SK-N-SH (cell line): Measurements from ENCODE around the gene PLAAT1.

ENCODE experiments used
- CTCF ChIP-seq: fragments of 200-600 bp; sonication (generic); IDR thresholded peaks from 2 replicates; pipeline ENCODE4 v1.6.1; 2017; ENCODE audit warnings: antibody characterized with exemption, mild to moderate bottlenecking, moderate library complexity
- JUND ChIP-seq: IDR thresholded peaks from 2 replicates; pipeline ENCODE4 v1.4.0; 2012
- MEF2A ChIP-seq: IDR thresholded peaks from 2 replicates; pipeline ENCODE4 v1.4.0; 2012; ENCODE audit warnings: low read depth, borderline replicate concordance
- POLR2AphosphoS5 ChIP-seq: IDR thresholded peaks from 2 replicates; pipeline ENCODE4 v1.6.1; 2012; ENCODE audit warnings: low read depth, low read length
- RCOR1 ChIP-seq: fragments of 150-350 bp; IDR thresholded peaks from 2 replicates; pipeline ENCODE4 v1.6.1; 2017; ENCODE audit warnings: antibody characterized with exemption, low read length
- ZBTB33 ChIP-seq: IDR thresholded peaks from 2 replicates; pipeline ENCODE4 v1.4.0; 2012; ENCODE audit warnings: low read depth, borderline replicate concordance

- TF ChIP-seq JUND (no peak), ZBTB33 (no peak), MEF2A (no peak), CTCF (no peak), RCOR1 (no peak), POLR2AphosphoS5 (no peak)
Measured at GRCh38 chr3:193310914-193311723, 70.1 kb downstream of the PLAAT1 start.
